Keratinocyte (primary cell): Measurements from ENCODE around the gene CDHR1. TPM values are rescaled to one million over a fixed set of nuclear protein-coding genes. Genes with fewer than 3 reads are reported as not detected.

Experiments
- DNase-seq: peaks from one replicate; pipeline ENCODE4 v3.0.0-alpha.2; 2011; ENCODE audit warnings: low read depth, missing footprints, low spot score
- FAIRE-seq: peaks from 2 replicates; lab custom pipeline; 2011; peaks lifted over from hg19 to GRCh38; lab: Jason Lieb, UNC
- H2AFZ ChIP-seq: 2 replicates; pipeline ENCODE4 v1.6.0; 2012; ENCODE audit warnings: low read length, control low read depth, inconsistent platforms; ENCODE audit not compliant: control insufficient read depth
- H3K27ac ChIP-seq: 2 replicates; pipeline ENCODE4 v1.5.1; 2011; ENCODE audit warnings: low read length; ENCODE audit not compliant: control insufficient read depth, insufficient read depth
- H3K27me3 ChIP-seq: 3 replicates; pipeline ENCODE4 v1.6.0; 2011; ENCODE audit warnings: low read length; ENCODE audit not compliant: control insufficient read depth, insufficient read depth; ENCODE audit errors: extremely low read depth
- H3K36me3 ChIP-seq, 2 experiments: 2 replicates in 1 of 2; 3 replicates in 1 of 2; pipeline ENCODE4 v1.5.1; 2011; ENCODE audit warnings: low read length in 2 of 2, mild to moderate bottlenecking in 1 of 2; ENCODE audit not compliant: control insufficient read depth in 2 of 2, insufficient read depth in 2 of 2; ENCODE audit errors: extremely low read depth in 1 of 2
- H3K4me1 ChIP-seq: 3 replicates; pipeline ENCODE4 v1.5.1; 2011; ENCODE audit warnings: low read length; ENCODE audit not compliant: control insufficient read depth, insufficient read depth; ENCODE audit errors: extremely low read depth
- H3K4me2 ChIP-seq: 3 replicates; pipeline ENCODE4 v1.6.0; 2011; ENCODE audit warnings: low read depth, low read length; ENCODE audit not compliant: control insufficient read depth, insufficient read depth; ENCODE audit errors: extremely low read depth
- H3K4me3 ChIP-seq, 3 experiments: fragments of 200-600 bp in 1 of 3; sonication (generic) in 1 of 3; 2 replicates in 2 of 3; 3 replicates in 1 of 3; pipeline ENCODE4 v1.5.1; 2011 to 2016; ENCODE audit warnings: low read length in 3 of 3, mild to moderate bottlenecking in 3 of 3, control low read depth in 2 of 3, inconsistent platforms in 1 of 3, low read depth in 1 of 3, mixed read lengths in 1 of 3, mixed run types in 1 of 3, moderate library complexity in 1 of 3; ENCODE audit not compliant: control insufficient read depth in 2 of 3, insufficient read depth in 2 of 3; ENCODE audit errors: extremely low read depth in 1 of 3
- H3K79me2 ChIP-seq: 2 replicates; pipeline ENCODE4 v1.6.0; 2012; ENCODE audit warnings: low read length; ENCODE audit not compliant: control insufficient read depth, insufficient read depth
- H3K9ac ChIP-seq: 3 replicates; pipeline ENCODE4 v1.6.0; 2011; ENCODE audit warnings: low read length; ENCODE audit not compliant: control insufficient read depth, insufficient read depth; ENCODE audit errors: extremely low read depth
- H3K9me1 ChIP-seq: 3 replicates; pipeline ENCODE4 v1.6.0; 2011; ENCODE audit warnings: low read length; ENCODE audit not compliant: control insufficient read depth, insufficient read depth; ENCODE audit errors: extremely low read depth
- H3K9me3 ChIP-seq: 2 replicates; pipeline ENCODE4 v1.5.1; 2012; ENCODE audit warnings: low read depth, low read length; ENCODE audit not compliant: control insufficient read depth
- H4K20me1 ChIP-seq: 3 replicates; pipeline ENCODE4 v1.6.0; 2011; ENCODE audit warnings: low read length; ENCODE audit not compliant: control insufficient read depth, insufficient read depth; ENCODE audit errors: extremely low read depth
- CTCF ChIP-seq, 3 experiments: IDR thresholded peaks in 1 of 3; conservative IDR thresholded peaks in 1 of 3; optimal IDR thresholded peaks in 1 of 3; 2 replicates in 2 of 3; 3 replicates in 1 of 3; pipeline versions ENCODE3 to v1.5.1; 2011; ENCODE audit warnings: low read length in 3 of 3, mild to moderate bottlenecking in 3 of 3, moderate library complexity in 2 of 3, control low read depth in 1 of 3, inconsistent platforms in 1 of 3; ENCODE audit not compliant: insufficient read depth in 2 of 3; ENCODE audit errors: extremely low read depth in 1 of 3
- EZH2 ChIP-seq: IDR thresholded peaks from one replicate; pipeline ENCODE4 v1.6.1; 2012; ENCODE audit warnings: inconsistent platforms, mild to moderate bottlenecking, low read length, moderate library complexity
- dilution Hi-C: fragments of 300-500 bp; cut with MboI; formaldehyde crosslinking; loops from one replicate; pipeline ENCODE4 v1.7.0; 2020; ENCODE audit warnings: low sequenced_read_pairs; ENCODE audit not compliant: extremely low pct_ligation_motif_present
- polyA plus RNA-seq, 5 experiments: library from polyadenylated mRNA; depleted of rRNA in 3 of 5; stranded (reverse) in 3 of 5; stranded (forward) in 1 of 5; unstranded in 1 of 5; fragments of >200 nt; gene quantifications; 1 replicate in 1 of 5; 2 replicates in 3 of 5; 3 replicates in 1 of 5; pipeline versions ENCODE4 v1.2.1 to v1.2.3, GENCODE V29; 2011 to 2012; ENCODE audit warnings: missing spikeins in 2 of 5, low read depth in 1 of 5, low replicate concordance in 1 of 5

CDHR1 gene
- polyA plus RNA-seq, 1 donor (not counting 4 experiments of a cell fraction or from before 2014, with no cell fraction given), result 5.2 TPM

DNA sequence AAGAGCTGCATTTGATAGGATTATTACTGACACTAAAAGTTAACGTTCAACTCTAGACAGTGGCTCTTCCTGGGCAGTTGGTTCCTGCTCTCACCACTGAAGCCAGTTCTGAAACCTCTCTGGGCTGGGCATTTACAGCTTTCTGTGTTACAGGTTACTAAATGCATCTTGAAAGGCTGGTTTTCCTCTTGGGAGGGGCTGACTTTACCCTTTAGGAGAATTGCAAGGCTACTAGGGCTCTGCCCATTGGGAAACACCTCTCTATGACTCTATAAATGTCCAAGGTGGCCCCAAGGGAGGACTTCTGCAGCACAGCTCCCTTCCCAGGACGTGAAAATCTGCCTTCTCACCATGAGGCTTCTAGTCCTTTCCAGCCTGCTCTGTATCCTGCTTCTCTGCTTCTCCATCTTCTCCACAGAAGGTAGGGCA is 20.8 kb upstream of the CDHR1 start, which contains the start of gene GPR15LG:
Gene GPR15LG (plus strand): TSS at position 301 of the 429 bp plus-strand sequence. CDS start 51 bp downstream, at position 352.
- no peak within 1 kb of the TSS for H3K4me3 ChIP-seq
- dilution Hi-C loops, result no loop called here

GRCh38 chr10:84175436-84175835 is 18.9 kb upstream of the CDHR1 start:
- Histone ChIP-seq H3K9me3 (no peaks in the 10 kb centered on the region), H3K27ac (no peak overlapping the region), H3K27me3 (no peaks in the 10 kb centered on the region), H3K4me1 (peaks cover 38% of the 10 kb centered on the region), H3K36me3 (no peaks in the 10 kb centered on the region), H3K4me2 (no peak overlapping the region), H2AFZ (no peak overlapping the region), H3K4me3 (no peak overlapping the region), H3K9ac (no peak overlapping the region), H3K79me2 (no peaks in the 10 kb centered on the region), H4K20me1 (no peaks in the 10 kb centered on the region), H3K9me1 (peaks cover 3% of the 10 kb centered on the region)
- TF ChIP-seq EZH2 (no peak), CTCF (optimal IDR thresholded peaks at IDR 0.05 in 1 of 3, IDR thresholded peaks at IDR 0.05 in 1 of 3, conservative IDR thresholded peaks at IDR 0.05 in 1 of 3; ENCODE audit: extremely low read depth in 1 of 3, insufficient read depth in 2 of 3, low read length in 3 of 3) (no peak)
- no peak for FAIRE-seq
- dilution Hi-C loops, result no loop called here
- no peak for DNase-seq

More for the DNA sequence above, 20.8 kb upstream of the CDHR1 start, which contains the start of gene GPR15LG:
- DNase-seq (no peak), FAIRE-seq (no peak)
- Histone ChIP-seq H3K9me1 (peaks cover 3% of the 10 kb centered on the region), H3K9ac (peak within 1 kb of the TSS; percentile 29), H3K4me2 (no peak within 1 kb of the TSS), H3K27me3 (no peaks in the 10 kb centered on the region), H3K9me3 (no peaks in the 10 kb centered on the region), H3K36me3 (no peaks in the 10 kb centered on the region), H2AFZ (peak within 1 kb of the TSS; percentile 62), H4K20me1 (no peaks in the 10 kb centered on the region), H3K79me2 (no peaks in the 10 kb centered on the region), H3K4me1 (peaks cover 29% of the 10 kb centered on the region), H3K27ac (peak within 1 kb of the TSS; percentile 42)
- TF ChIP-seq EZH2 (no peak), CTCF (optimal IDR thresholded peaks at IDR 0.05 in 1 of 3, IDR thresholded peaks at IDR 0.05 in 1 of 3, conservative IDR thresholded peaks at IDR 0.05 in 1 of 3; ENCODE audit: extremely low read depth in 1 of 3, insufficient read depth in 2 of 3, low read length in 3 of 3) (no peak)
